ENCODE results near the gene WNT1.

WNT1 gene

DNA sequence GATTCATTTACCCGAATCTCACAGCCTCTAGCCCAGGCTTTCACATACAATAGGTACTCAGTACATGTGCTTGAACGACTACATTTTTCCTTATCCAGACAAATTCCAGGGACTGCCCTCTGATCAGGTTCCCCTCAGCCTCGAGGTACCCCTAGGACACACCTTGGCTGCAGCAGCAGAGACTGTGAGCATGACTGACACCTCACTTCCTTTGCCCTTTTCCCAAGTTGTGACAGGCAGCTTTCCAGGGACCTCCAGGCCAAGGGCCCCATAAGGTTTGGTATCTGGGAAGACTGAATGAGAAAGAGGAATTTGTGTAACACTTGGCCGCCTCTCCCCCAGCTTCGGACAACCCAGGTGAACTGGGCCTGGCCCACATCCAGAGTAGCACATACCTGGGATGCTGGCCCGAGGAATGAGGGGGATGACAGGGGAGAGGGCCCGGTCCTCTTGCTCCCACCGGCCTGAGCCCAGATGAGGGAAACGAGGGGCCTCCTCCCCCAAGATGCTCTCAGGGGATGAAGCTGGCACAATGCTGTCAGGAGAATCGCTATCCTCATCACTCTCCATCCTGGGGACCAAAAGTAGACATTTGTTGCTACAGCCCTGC is 50.6 kb downstream of the WNT1 start:
- DNase-seq (ENCODE audit: low read depth in 2 of 2) = no peak

DNA sequence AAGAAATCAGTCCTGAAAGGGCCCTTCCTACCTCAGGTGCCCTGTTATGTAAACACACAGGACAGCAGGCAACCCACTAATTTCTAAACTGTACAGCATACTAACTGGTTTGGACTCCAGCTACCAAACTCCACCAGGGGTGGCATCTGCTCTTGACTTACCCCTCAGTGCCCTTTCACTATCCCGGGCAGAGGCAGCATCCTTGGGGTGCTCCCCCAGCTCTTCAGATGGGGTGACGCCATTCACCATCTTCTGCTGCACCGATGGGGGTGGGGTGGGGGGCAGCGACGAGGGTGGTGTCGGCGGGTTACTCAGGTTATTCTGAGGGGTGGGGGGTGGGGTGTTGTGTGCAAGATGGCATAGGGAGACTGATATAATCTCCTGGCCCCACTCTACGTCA is 52.0 kb downstream of the WNT1 start:
- no peak for DNase-seq (ENCODE audit: low read depth in 2 of 2)

DNA sequence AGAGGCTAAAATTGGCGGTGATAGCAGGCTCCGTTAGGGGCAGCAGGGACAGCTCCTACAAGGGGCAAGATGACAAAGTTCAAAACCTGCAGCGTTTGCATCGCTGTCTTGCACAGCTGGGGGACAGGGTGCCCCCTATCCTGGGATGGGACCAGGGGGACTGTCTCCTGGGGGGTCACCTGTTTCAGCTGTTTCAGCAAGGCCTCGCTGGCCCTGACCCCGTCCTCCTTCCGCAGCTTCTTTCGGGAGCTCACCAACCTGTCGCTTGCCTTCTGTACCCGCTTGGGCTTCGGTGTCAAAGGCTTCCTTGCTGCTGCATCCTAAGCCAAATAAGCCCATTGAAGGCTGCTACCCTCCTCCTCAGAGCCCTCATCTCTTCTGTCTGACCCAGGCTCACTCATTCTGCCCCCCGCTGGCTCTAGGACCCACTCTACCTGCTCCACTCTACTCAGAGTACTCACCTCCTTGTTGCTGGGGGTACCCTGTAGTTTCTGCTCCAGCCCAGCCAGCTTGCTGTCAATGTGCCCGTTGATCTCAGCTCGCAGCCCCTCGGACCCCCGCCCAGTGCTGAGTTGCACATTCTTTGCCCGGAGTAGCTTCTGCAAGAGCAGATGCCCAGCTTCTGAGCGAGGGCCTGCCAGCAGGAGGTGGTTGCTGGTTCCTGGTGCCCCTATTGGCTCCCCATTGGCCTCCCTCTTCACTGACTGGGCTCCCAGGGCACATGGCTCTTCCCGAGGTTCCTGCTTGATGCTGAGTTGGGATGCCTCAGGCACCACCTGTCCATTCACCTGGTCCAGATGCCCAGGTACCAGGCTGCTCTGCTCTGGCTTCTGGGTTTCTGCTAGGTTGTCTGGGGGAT is 52.8 kb downstream of the WNT1 start:
- DNase-seq (ENCODE audit: low read depth in 2 of 2) = no peak

DNA sequence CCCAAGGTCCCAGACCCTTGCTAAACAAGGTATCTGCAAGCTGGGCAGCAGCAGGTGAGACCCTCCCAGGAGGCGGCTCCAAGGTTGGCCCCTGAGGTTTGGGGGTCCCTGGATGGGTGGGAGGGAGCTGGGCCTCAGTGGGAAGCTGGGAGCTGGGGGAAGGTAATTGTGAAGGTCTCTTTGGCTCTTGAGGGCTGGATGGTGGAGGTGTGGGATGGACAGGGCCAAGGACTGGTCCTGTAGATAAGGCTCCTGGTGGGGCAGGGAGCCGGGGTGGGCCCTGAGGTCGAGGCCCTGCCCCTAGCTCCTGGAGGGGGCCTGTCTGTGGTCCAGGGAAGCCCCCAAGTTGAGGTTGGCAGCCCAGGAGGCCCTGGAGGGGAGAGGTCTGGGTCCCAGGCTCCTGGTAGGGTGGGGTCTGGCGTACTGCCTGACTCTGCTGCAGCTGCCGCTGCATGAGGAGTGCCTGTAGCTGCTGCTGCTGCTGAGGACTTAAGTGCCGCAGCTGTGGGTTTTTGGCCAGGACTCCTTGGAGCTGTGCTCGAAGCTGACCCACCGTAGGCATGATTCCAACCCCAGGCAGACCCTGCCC is 53.5 kb downstream of the WNT1 start:
- DNase-seq (ENCODE audit: low read depth in 2 of 2) = no peak

Measured in stimulated activated CD4-positive, alpha-beta T cell treated with anti-CD3 and anti-CD28 coated beads, Interleukin-1b, Interleukin-23, amount 100 ng/mL, for 4 hours (primary cell).